ENCODE results near the gene CNNM3.

CNNM3 gene

GRCh38 chr2:96819876-96820511, 3.9 kb downstream of the CNNM3 start:
- no peak for DNase-seq

- no peak for DNase-seq
Observed at GRCh38 chr2:96821113-96821675, 5.1 kb downstream of the CNNM3 start.

GRCh38 chr2:96822786-96823185, 6.7 kb downstream of the CNNM3 start:
- no peak for DNase-seq

- no peak for DNase-seq
Observed at GRCh38 chr2:96823198-96823597, 7.1 kb downstream of the CNNM3 start.

GRCh38 chr2:96824079-96824870, 8.2 kb downstream of the CNNM3 start:
- DNase-seq: no peak

- no peak for DNase-seq
Observed at GRCh38 chr2:96825057-96825456, 9.0 kb downstream of the CNNM3 start.

GRCh38 chr2:96826546-96827278, 10.6 kb downstream of the CNNM3 start:
- no peak for DNase-seq

GRCh38 chr2:96828436-96828835, 12.4 kb downstream of the CNNM3 start:
- DNase-seq: no peak

- DNase-seq: no peak
Observed at GRCh38 chr2:96828874-96829273, 12.8 kb downstream of the CNNM3 start.

- DNase-seq: no peak
Observed at GRCh38 chr2:96830044-96830562, 14.0 kb downstream of the CNNM3 start.

GRCh38 chr2:96831679-96832078, 15.6 kb downstream of the CNNM3 start:
- DNase-seq: no peak

- no peak for DNase-seq
Observed at GRCh38 chr2:96832408-96832753, 16.3 kb downstream of the CNNM3 start.

- DNase-seq: no peak
Observed at GRCh38 chr2:96832754-96833507, 16.9 kb downstream of the CNNM3 start.

GRCh38 chr2:96835830-96836229, 19.8 kb downstream of the CNNM3 start:
- DNase-seq: no peak

GRCh38 chr2:96837575-96837974, 21.5 kb downstream of the CNNM3 start:
- no peak for DNase-seq

GRCh38 chr2:96838345-96839292, 22.6 kb downstream of the CNNM3 start:
- DNase-seq: no peak

- peak; percentile 75 for DNase-seq
Observed at GRCh38 chr2:96839293-96839874, 23.3 kb downstream of the CNNM3 start.

- no peak for DNase-seq
Observed at GRCh38 chr2:96839875-96840850, 24.1 kb downstream of the CNNM3 start.

GRCh38 chr2:96841701-96842495, 25.8 kb downstream of the CNNM3 start:
- no peak for DNase-seq

Measured in stimulated activated CD4-positive, alpha-beta T cell treated with anti-CD3 and anti-CD28 coated beads, Interleukin-12 subunit alpha, Interleukin-12 subunit beta, amount 100 ng/mL, for 4 hours (primary cell).